GM12878 (cell line): ENCODE results near the gene PTPRD. TPM values are rescaled to one million over a fixed set of nuclear protein-coding genes. Genes with fewer than 3 reads are reported as not detected.

ENCODE experiments used
- ATAC-seq: fragments of 200-7000 bp; cut with Tn5 transposase; 3 replicates; pipeline ENCODE4 v1.9.1; 2020; ENCODE audit warnings: mild to moderate bottlenecking, moderate library complexity
- BruUV-seq: library from RNA; stranded (reverse); fragments of 400-500 nt; replicated peaks from 2 replicates; lab custom pipeline; 2021; lab: Mats Ljungman, UMichigan
- CTCF ChIA-PET: fragments of 300-600 bp; sonication (Branson Sonifier 250); formaldehyde crosslinking; extraction: SDS; loops from one replicate; lab custom pipeline; 2021; ENCODE audit warnings: inconsistent platforms; lab: Yijun Ruan, JAX
- POLR2A ChIA-PET: fragments of 350-600 bp; formaldehyde crosslinking; extraction: SDS; loops from one replicate; lab custom pipeline; 2021; ENCODE audit warnings: inconsistent platforms; lab: Charles Lee
- RAD21 ChIA-PET: fragments of 300-600 bp; sonication (Branson Sonifier 250); formaldehyde crosslinking; loops from one replicate; lab custom pipeline; 2023; ENCODE audit warnings: antibody characterized with exemption; ENCODE audit not compliant: unreplicated experiment; lab: Charles Lee
- SMC1A ChIA-PET: fragments of 300-600 bp; sonication (Branson Sonifier 250); formaldehyde crosslinking; loops from one replicate; lab custom pipeline; 2023; ENCODE audit not compliant: unreplicated experiment, uncharacterized antibody; lab: Charles Lee
- DNase-seq: peaks from one replicate; pipeline ENCODE4 v3.0.0-alpha.2; 2011; ENCODE audit warnings: low read depth, low spot score
- FAIRE-seq: peaks from 3 replicates; lab custom pipeline; 2011; peaks lifted over from hg19 to GRCh38; lab: Jason Lieb, UNC
- H2AFZ ChIP-seq: 2 replicates; pipeline ENCODE4 v1.6.0; 2011; ENCODE audit warnings: low read depth, low read length, control low read depth; ENCODE audit not compliant: control insufficient read depth
- H3K27ac ChIP-seq: 2 replicates; pipeline ENCODE4 v1.5.1; 2011; ENCODE audit warnings: control low read depth; ENCODE audit not compliant: control insufficient read depth, insufficient read depth
- H3K27me3 ChIP-seq, 2 experiments: replicated peaks in 1 of 2; 2 replicates each; pipeline versions ENCODE4 v1.6.0 to v1.6.1; 2011; ENCODE audit warnings: low read length in 1 of 2; ENCODE audit not compliant: control insufficient read depth in 2 of 2, insufficient read depth in 2 of 2
- H3K36me3 ChIP-seq, 2 experiments: 2 replicates each; pipeline ENCODE4 v1.5.1; 2011; ENCODE audit warnings: low read length in 1 of 2; ENCODE audit not compliant: control insufficient read depth in 2 of 2, insufficient read depth in 2 of 2
- H3K4me1 ChIP-seq: 2 replicates; pipeline ENCODE4 v1.6.1; 2011; ENCODE audit warnings: mild to moderate bottlenecking, low read length, moderate library complexity, mixed read lengths; ENCODE audit not compliant: control insufficient read depth, insufficient read depth
- H3K4me2 ChIP-seq: 2 replicates; pipeline ENCODE4 v1.6.0; 2011; ENCODE audit warnings: control low read depth; ENCODE audit not compliant: control insufficient read depth, insufficient read depth
- H3K4me3 ChIP-seq: fragments of 200-600 bp; sonication (generic); 2 replicates; pipeline ENCODE4 v1.5.1; 2016
- H3K79me2 ChIP-seq: 2 replicates; pipeline ENCODE4 v1.6.0; 2011; ENCODE audit warnings: low read length; ENCODE audit not compliant: control insufficient read depth, insufficient read depth
- H3K9ac ChIP-seq: 2 replicates; pipeline ENCODE4 v1.8.0; 2011; ENCODE audit warnings: low read length, control low read depth, mixed read lengths; ENCODE audit not compliant: control insufficient read depth, insufficient read depth
- H3K9me3 ChIP-seq: replicated peaks from 3 replicates; pipeline ENCODE4 v1.5.1; 2011; ENCODE audit warnings: mild to moderate bottlenecking, low read length; ENCODE audit not compliant: control insufficient read depth, insufficient read depth
- H4K20me1 ChIP-seq: 2 replicates; pipeline ENCODE4 v1.6.0; 2011; ENCODE audit not compliant: control insufficient read depth, insufficient read depth
- ATF7 ChIP-seq: fragments of 450-650 bp; IDR thresholded peaks from 2 replicates; pipeline ENCODE4 v1.6.1; 2016; ENCODE audit warnings: low read depth, mild to moderate bottlenecking
- CBFB ChIP-seq: IDR thresholded peaks from 2 replicates; pipeline ENCODE4 v1.6.1; 2016; ENCODE audit warnings: antibody characterized with exemption, low read depth
- CBX3 ChIP-seq: fragments of 200-600 bp; sonication (generic); IDR thresholded peaks from 2 replicates; pipeline ENCODE4 v1.6.1; 2016; ENCODE audit warnings: low read depth, borderline replicate concordance
- EED ChIP-seq: sonication (generic); IDR thresholded peaks from 2 replicates; pipeline ENCODE4 v1.6.1; 2016; ENCODE audit warnings: antibody characterized with exemption, low read depth
- ETV6 ChIP-seq, 2 experiments: fragments of 450-650 bp in 1 of 2; IDR thresholded peaks in 1 of 2; conservative IDR thresholded peaks in 1 of 2; 2 replicates each; pipeline ENCODE4 v1.6.1; 2014; ENCODE audit warnings: antibody characterized with exemption in 1 of 2, borderline replicate concordance in 1 of 2, low read depth in 1 of 2, mild to moderate bottlenecking in 1 of 2, moderate library complexity in 1 of 2
- JUNB ChIP-seq: IDR thresholded peaks from 2 replicates; pipeline ENCODE4 v1.6.1; 2016; ENCODE audit warnings: antibody characterized with exemption, mild to moderate bottlenecking
- LARP7 ChIP-seq: fragments of 450-650 bp; IDR thresholded peaks from 2 replicates; pipeline ENCODE4 v1.6.1; 2017; ENCODE audit warnings: mild to moderate bottlenecking
- MTA3 ChIP-seq: IDR thresholded peaks from 2 replicates; pipeline ENCODE4 v1.6.1; 2012; ENCODE audit warnings: low read length, inconsistent platforms, borderline replicate concordance
- WGBS: methylation state at CpG from one replicate; pipeline ENCODE4 v1.1.6; 2016; ENCODE audit warnings: low lambda C conversion rate; ENCODE audit not compliant: insufficient replicate concordance, insufficient coverage; ENCODE audit errors: missing lambda C conversion rate; 5-methylcytosine and 5-hydroxymethylcytosine counted together
- in situ Hi-C: fragments of 300-500 bp; cut with MboI; formaldehyde crosslinking; loops from 9 replicates; pipeline ENCODE4 v1.14.3; 2018; ENCODE audit warnings: mixed read lengths
- intact Hi-C: fragments of 100-400 bp; cut with micrococcal nuclease; formaldehyde crosslinking; loops from one replicate; pipeline ENCODE4 v1.14.2; 2022; ENCODE audit not compliant: unreplicated experiment
- polyA plus RNA-seq, 11 experiments: library from polyadenylated mRNA; depleted of rRNA in 4 of 11; unstranded in 6 of 11; stranded (reverse) in 5 of 11; fragments of >200 nt; fragmentation: Nextera tagmentation in 4 of 11; fragmentation: Illumina TruSeq in 1 of 11; extraction: Ambion mirVana in 4 of 11; extraction: Trizol in 1 of 11; gene quantifications; 1 replicate in 1 of 11; 2 replicates in 10 of 11; pipeline versions ENCODE4 v1.2.1 to v1.2.3, GENCODE V29; 2011 to 2016; ENCODE audit warnings: inconsistent platforms in 2 of 11, missing spikeins in 2 of 11, low read depth in 1 of 11
- total RNA-seq, 4 experiments: library from RNA; depleted of rRNA in 3 of 4; stranded (reverse); fragments of >200 nt in 3 of 4; fragmentation: Illumina TruSeq in 1 of 4; extraction: Trizol in 1 of 4; gene quantifications; 2 replicates each; pipeline versions ENCODE4 v1.2.1 to v1.2.3, GENCODE V29; 2013 to 2021
- TF ChIP-seq, protein P1 (sequence below): fragments of 450-650 bp; IDR thresholded peaks from 2 replicates; pipeline ENCODE4 v1.6.1; 2017; ENCODE audit warnings: antibody characterized with exemption, mild to moderate bottlenecking, moderate library complexity
- TF ChIP-seq, protein P2 (sequence below): fragments of 150-350 bp; IDR thresholded peaks from 2 replicates; pipeline ENCODE4 v1.6.1; 2016; ENCODE audit warnings: low read depth, low read length
- TF ChIP-seq, protein P3 (sequence below): IDR thresholded peaks from 2 replicates; pipeline ENCODE4 v1.6.1; 2011; ENCODE audit warnings: low read depth, mild to moderate bottlenecking, low read length, moderate library complexity, borderline replicate concordance; ENCODE audit errors: extremely low read depth
- TF ChIP-seq, protein P4 (sequence below): IDR thresholded peaks from 2 replicates; pipeline ENCODE4 v1.6.1; 2011; ENCODE audit warnings: low read depth, low read length, improper control_type of control experiment, borderline replicate concordance
- TF ChIP-seq, protein P5 (sequence below): fragments of 450-650 bp; IDR thresholded peaks from 2 replicates; pipeline ENCODE4 v1.6.1; 2016; ENCODE audit warnings: mild to moderate bottlenecking

Gene PTPRD
- total and polyA plus RNA-seq, 10 of the 15 experiments (the other 5 are each of a cell fraction or from before 2014, with no cell fraction given) = under 0.01 to 0.05 (median 0.01) TPM; not detected in 7

DNA sequence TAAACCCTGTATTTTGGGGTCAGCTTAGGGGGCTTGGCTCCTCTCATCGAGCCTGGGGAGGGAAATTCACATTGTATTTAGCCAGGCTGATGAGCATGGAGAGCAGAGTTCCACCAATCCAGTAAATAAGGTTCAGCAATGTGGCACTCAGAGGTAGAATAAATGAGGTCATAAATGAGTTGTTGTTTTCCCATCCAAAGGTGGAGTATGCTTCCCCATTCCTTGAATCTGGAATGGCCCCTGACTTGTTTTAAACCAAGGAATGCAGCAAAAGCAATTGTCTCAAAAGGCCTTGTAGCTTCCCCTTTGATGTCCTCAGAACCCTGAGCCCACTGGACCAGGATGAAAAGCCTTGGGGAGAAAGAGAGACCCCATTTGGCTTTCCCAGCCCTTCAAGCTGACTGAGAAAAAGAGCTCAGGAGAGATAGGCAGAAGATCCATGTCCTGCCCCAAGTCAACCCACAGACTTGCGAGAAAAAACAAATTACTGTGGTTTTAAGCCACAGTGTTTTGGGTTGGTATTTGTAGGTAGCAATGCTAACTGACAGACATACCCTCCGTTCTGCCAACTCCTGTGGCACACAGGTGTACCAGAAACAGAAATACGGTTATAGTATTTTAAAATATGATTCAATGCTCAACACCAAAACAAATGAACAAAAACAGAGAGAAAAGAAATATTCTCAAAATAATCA is 2247.2 kb downstream of the PTPRD start (continued):
- TF ChIP-seq, protein P1, sequence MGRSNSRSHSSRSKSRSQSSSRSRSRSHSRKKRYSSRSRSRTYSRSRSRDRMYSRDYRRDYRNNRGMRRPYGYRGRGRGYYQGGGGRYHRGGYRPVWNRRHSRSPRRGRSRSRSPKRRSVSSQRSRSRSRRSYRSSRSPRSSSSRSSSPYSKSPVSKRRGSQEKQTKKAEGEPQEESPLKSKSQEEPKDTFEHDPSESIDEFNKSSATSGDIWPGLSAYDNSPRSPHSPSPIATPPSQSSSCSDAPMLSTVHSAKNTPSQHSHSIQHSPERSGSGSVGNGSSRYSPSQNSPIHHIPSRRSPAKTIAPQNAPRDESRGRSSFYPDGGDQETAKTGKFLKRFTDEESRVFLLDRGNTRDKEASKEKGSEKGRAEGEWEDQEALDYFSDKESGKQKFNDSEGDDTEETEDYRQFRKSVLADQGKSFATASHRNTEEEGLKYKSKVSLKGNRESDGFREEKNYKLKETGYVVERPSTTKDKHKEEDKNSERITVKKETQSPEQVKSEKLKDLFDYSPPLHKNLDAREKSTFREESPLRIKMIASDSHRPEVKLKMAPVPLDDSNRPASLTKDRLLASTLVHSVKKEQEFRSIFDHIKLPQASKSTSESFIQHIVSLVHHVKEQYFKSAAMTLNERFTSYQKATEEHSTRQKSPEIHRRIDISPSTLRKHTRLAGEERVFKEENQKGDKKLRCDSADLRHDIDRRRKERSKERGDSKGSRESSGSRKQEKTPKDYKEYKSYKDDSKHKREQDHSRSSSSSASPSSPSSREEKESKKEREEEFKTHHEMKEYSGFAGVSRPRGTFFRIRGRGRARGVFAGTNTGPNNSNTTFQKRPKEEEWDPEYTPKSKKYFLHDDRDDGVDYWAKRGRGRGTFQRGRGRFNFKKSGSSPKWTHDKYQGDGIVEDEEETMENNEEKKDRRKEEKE = no peak
- no peak for TF ChIP-seq ETV6 (conservative IDR thresholded peaks at IDR 0.05 in 1 of 2, IDR thresholded peaks at IDR 0.05 in 1 of 2; ENCODE audit: borderline replicate concordance in 1 of 2, low read depth in 1 of 2)

DNA sequence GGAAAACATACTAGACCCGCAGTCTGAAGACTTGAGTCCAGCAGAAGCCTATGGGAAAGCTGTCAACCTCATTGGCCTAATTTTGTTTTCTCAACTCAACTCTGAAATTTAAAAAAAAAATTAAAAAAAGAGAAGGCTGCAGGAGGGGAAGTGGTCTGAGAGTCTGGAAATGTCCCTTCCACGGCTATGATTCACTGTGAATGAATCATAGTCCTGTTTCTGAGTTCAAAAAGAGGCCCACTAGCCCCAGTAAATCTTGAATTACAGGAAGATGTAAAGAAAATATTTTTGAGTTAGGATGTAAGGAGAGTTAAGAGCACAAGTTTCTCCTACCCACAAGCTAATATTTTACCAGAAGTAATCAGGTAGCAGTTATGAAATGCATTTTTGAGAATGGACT is 2247.8 kb downstream of the PTPRD start:
- SMC1A ChIA-PET = interaction anchor here (1.1 to 1.5 kb wide), 2 partner anchors 10 to 36 kb away, joined by 3 to 4 read pairs; no protein-coding TSS in a partner anchor
- TF ChIP-seq, protein P2, sequence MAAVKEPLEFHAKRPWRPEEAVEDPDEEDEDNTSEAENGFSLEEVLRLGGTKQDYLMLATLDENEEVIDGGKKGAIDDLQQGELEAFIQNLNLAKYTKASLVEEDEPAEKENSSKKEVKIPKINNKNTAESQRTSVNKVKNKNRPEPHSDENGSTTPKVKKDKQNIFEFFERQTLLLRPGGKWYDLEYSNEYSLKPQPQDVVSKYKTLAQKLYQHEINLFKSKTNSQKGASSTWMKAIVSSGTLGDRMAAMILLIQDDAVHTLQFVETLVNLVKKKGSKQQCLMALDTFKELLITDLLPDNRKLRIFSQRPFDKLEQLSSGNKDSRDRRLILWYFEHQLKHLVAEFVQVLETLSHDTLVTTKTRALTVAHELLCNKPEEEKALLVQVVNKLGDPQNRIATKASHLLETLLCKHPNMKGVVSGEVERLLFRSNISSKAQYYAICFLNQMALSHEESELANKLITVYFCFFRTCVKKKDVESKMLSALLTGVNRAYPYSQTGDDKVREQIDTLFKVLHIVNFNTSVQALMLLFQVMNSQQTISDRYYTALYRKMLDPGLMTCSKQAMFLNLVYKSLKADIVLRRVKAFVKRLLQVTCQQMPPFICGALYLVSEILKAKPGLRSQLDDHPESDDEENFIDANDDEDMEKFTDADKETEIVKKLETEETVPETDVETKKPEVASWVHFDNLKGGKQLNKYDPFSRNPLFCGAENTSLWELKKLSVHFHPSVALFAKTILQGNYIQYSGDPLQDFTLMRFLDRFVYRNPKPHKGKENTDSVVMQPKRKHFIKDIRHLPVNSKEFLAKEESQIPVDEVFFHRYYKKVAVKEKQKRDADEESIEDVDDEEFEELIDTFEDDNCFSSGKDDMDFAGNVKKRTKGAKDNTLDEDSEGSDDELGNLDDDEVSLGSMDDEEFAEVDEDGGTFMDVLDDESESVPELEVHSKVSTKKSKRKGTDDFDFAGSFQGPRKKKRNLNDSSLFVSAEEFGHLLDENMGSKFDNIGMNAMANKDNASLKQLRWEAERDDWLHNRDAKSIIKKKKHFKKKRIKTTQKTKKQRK = no peak
- TF ChIP-seq, protein P3, sequence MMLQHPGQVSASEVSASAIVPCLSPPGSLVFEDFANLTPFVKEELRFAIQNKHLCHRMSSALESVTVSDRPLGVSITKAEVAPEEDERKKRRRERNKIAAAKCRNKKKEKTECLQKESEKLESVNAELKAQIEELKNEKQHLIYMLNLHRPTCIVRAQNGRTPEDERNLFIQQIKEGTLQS = no peak
- TF ChIP-seq EED (no peak), ATF7 (no peak), JUNB (no peak), CBX3 (no peak), LARP7 (no peak), MTA3 (no peak), CBFB (no peak)
- TF ChIP-seq, protein P4, sequence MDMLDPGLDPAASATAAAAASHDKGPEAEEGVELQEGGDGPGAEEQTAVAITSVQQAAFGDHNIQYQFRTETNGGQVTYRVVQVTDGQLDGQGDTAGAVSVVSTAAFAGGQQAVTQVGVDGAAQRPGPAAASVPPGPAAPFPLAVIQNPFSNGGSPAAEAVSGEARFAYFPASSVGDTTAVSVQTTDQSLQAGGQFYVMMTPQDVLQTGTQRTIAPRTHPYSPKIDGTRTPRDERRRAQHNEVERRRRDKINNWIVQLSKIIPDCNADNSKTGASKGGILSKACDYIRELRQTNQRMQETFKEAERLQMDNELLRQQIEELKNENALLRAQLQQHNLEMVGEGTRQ = no peak
- TF ChIP-seq, protein P5, sequence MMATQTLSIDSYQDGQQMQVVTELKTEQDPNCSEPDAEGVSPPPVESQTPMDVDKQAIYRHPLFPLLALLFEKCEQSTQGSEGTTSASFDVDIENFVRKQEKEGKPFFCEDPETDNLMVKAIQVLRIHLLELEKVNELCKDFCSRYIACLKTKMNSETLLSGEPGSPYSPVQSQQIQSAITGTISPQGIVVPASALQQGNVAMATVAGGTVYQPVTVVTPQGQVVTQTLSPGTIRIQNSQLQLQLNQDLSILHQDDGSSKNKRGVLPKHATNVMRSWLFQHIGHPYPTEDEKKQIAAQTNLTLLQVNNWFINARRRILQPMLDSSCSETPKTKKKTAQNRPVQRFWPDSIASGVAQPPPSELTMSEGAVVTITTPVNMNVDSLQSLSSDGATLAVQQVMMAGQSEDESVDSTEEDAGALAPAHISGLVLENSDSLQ = no peak

More for the DNA sequence above, 2247.8 kb downstream of the PTPRD start:
- in situ Hi-C loops (no loop called here), intact Hi-C loops (no loop called here)
- H2AFZ ChIP-seq = no peak overlapping the region
- ChIA-PET RAD21 (no interaction called here), CTCF (interaction anchor here (0.7 kb wide), 1 partner anchor 1241 kb away, joined by 3 read pairs; no protein-coding TSS in a partner anchor), POLR2A (no interaction called here)
- H3K36me3 ChIP-seq = no peaks in the 10 kb centered on the region
- H3K4me2 ChIP-seq = no peak overlapping the region
- H3K9me3 ChIP-seq = no peaks in the 10 kb centered on the region
- FAIRE-seq (no peak), DNase-seq (no peak), ATAC-seq (peak; percentile 41; the same call in 1 of the 3 replicates)
- H3K27me3 ChIP-seq = no peaks in the 10 kb centered on the region
- no peak overlapping the region for H3K9ac ChIP-seq
- H3K4me1 ChIP-seq = no peaks in the 10 kb centered on the region
- WGBS = 3% methylated on average over 2 of the region's 2 CpGs
- BruUV-seq = no TSS peak
- H3K79me2 ChIP-seq = no peaks in the 10 kb centered on the region
- H3K27ac ChIP-seq = no peak overlapping the region
- H3K4me3 ChIP-seq = no peak overlapping the region
- no peaks in the 10 kb centered on the region for H4K20me1 ChIP-seq
